HL-60 (cell line): ENCODE data around the gene CHN1.

ENCODE experiments used
- CTCF ChIP-seq: IDR thresholded peaks from one replicate; pipeline ENCODE4 v1.5.1; 2011; ENCODE audit warnings: low read length, control low read depth, inconsistent platforms; ENCODE audit not compliant: insufficient read depth
- GABPA ChIP-seq: IDR thresholded peaks from 2 replicates; pipeline ENCODE4 v1.6.1; 2012; ENCODE audit warnings: low read depth
- REST ChIP-seq: IDR thresholded peaks from 2 replicates; pipeline ENCODE4 v1.6.1; 2012; ENCODE audit warnings: low read depth; ENCODE audit not compliant: insufficient replicate concordance

DNA sequence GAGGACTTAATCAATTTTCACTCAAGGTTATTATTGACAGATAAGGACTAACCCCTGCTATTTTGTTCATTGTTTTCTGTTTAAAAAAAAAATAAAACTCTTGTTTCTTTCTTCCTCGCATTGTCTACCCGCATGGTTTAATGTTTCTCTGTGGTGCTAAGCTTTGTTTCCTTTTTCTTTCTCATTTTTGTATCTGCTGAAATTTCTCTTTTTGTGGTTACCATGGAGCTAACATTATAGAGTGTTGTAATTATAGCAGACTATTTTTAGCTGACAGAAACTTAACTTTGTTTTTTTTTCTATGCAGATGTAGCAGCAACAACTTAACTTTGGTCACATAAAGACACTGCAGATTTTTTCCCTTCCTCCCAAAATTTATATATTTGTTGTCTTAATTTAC, 43.1 kb upstream of the CHN1 start:
- TF ChIP-seq CTCF (no peak), GABPA (no peak), REST (no peak)
